Smooth muscle cell (in vitro differentiated cells): ENCODE results near the gene DYRK1A. TPM values are rescaled to one million over a fixed set of nuclear protein-coding genes. Genes with fewer than 3 reads are reported as not detected.

ENCODE experiments used
- DNase-seq: peaks from one replicate; lab custom pipeline; 2025; ENCODE audit not compliant: unreplicated experiment; lab: John Stamatoyannopoulos, UW
- H2AFZ ChIP-seq: fragments of 200-600 bp; sonication (generic); 2 replicates; pipeline ENCODE4 v1.6.0; 2016; ENCODE audit warnings: antibody characterized with exemption, low read depth, mild to moderate bottlenecking
- H3F3A ChIP-seq: fragments of 200-600 bp; sonication (generic); 2 replicates; pipeline ENCODE4 v1.6.0; 2017; ENCODE audit warnings: antibody characterized with exemption, low read depth
- H3K27ac ChIP-seq: fragments of 200-600 bp; sonication (generic); 2 replicates; pipeline ENCODE4 v1.5.1; 2016; ENCODE audit warnings: low read depth, mild to moderate bottlenecking
- H3K27me3 ChIP-seq: fragments of 200-600 bp; sonication (generic); 2 replicates; pipeline ENCODE4 v1.6.1; 2016; ENCODE audit warnings: low read depth, mild to moderate bottlenecking
- H3K36me3 ChIP-seq: fragments of 200-600 bp; sonication (generic); 2 replicates; pipeline ENCODE4 v1.5.1; 2016; ENCODE audit warnings: low read depth
- H3K4me1 ChIP-seq: fragments of 200-600 bp; sonication (generic); 2 replicates; pipeline ENCODE4 v1.5.1; 2016; ENCODE audit warnings: low read depth
- H3K4me2 ChIP-seq: fragments of 200-600 bp; sonication (generic); 2 replicates; pipeline ENCODE4 v1.6.0; 2016; ENCODE audit warnings: mild to moderate bottlenecking
- H3K4me3 ChIP-seq: fragments of 200-600 bp; sonication (generic); 2 replicates; pipeline ENCODE4 v1.5.1; 2016; ENCODE audit warnings: mild to moderate bottlenecking
- H3K79me2 ChIP-seq: fragments of 200-600 bp; sonication (generic); 2 replicates; pipeline ENCODE4 v1.6.0; 2016; ENCODE audit warnings: low read depth, mild to moderate bottlenecking
- H3K9ac ChIP-seq: fragments of 200-600 bp; sonication (generic); 2 replicates; pipeline ENCODE4 v1.6.0; 2016; ENCODE audit warnings: low read depth
- H3K9me3 ChIP-seq: fragments of 200-600 bp; sonication (generic); replicated peaks from 2 replicates; pipeline ENCODE4 v1.5.1; 2016; ENCODE audit warnings: low read depth
- H4K20me1 ChIP-seq: fragments of 200-600 bp; sonication (generic); 2 replicates; pipeline ENCODE4 v1.6.0; 2016; ENCODE audit warnings: low read depth
- CTCF ChIP-seq: fragments of 200-600 bp; sonication (generic); IDR thresholded peaks from 2 replicates; pipeline ENCODE4 v1.5.1; 2017; ENCODE audit warnings: borderline replicate concordance, mild to moderate bottlenecking, antibody characterized with exemption; ENCODE audit not compliant: insufficient read depth, poor library complexity, severe bottlenecking
- WGBS: methylation state at CpG from one replicate; pipeline ENCODE4 v1.1.7; 2016; ENCODE audit warnings: low lambda C conversion rate; 5-methylcytosine and 5-hydroxymethylcytosine counted together
- polyA plus RNA-seq: library from polyadenylated mRNA; unstranded; fragments of >200 nt; fragmentation: Nextera tagmentation; extraction: Ambion mirVana; gene quantifications from 2 replicates; pipeline ENCODE4 v1.2.1, GENCODE V29; 2016
- total RNA-seq: library from RNA; depleted of rRNA; stranded (reverse); fragments of >200 nt; gene quantifications from 2 replicates; pipeline ENCODE4 v1.2.3, GENCODE V29; 2014

The DYRK1A gene
- total and polyA plus RNA-seq, 2 experiments from 2014 or later: 2.4 to 61.7 TPM

GRCh38 chr21:37423103-37423502 is 56.5 kb downstream of the DYRK1A start:
- peaks cover 6% of the 10 kb centered on the region for H3K36me3 ChIP-seq
- H4K20me1 ChIP-seq: peaks cover 84% of the 10 kb centered on the region
- WGBS: 50% methylated on average over 2 of the region's 2 CpGs

GRCh38 chr21:37424396-37424795 is 57.8 kb downstream of the DYRK1A start:
- WGBS: 85% methylated on average over 1 of the region's 1 CpG
- H4K20me1 ChIP-seq: peaks cover 82% of the 10 kb centered on the region
- no peak for TF ChIP-seq CTCF

More at GRCh38 chr21:37423103-37423502, 56.5 kb downstream of the DYRK1A start:
- no peak overlapping the region for H3K9ac ChIP-seq
- no peaks in the 10 kb centered on the region for H3K4me1 ChIP-seq
- H3K79me2 ChIP-seq: peaks cover 97% of the 10 kb centered on the region
- no peak overlapping the region for H3K27ac ChIP-seq
- H3K9me3 ChIP-seq: no peaks in the 10 kb centered on the region
- DNase-seq: no peak
- no peak overlapping the region for H2AFZ ChIP-seq
- no peak for TF ChIP-seq CTCF
- H3K27me3 ChIP-seq: no peaks in the 10 kb centered on the region
- H3K4me2 ChIP-seq: no peak overlapping the region
- no peak overlapping the region for H3K4me3 ChIP-seq
- H3F3A ChIP-seq: no peaks in the 10 kb centered on the region

GRCh38 chr21:37425001-37425400 is 58.4 kb downstream of the DYRK1A start:
- H3K4me1 ChIP-seq: no peaks in the 10 kb centered on the region
- no peak overlapping the region for H3K4me2 ChIP-seq
- H3K27ac ChIP-seq: peak overlapping the region; percentile 10
- no peak overlapping the region for H2AFZ ChIP-seq
- H3K9me3 ChIP-seq: no peaks in the 10 kb centered on the region
- no peaks in the 10 kb centered on the region for H3K27me3 ChIP-seq
- WGBS: 74% methylated on average over 3 of the region's 3 CpGs
- H3K9ac ChIP-seq: no peak overlapping the region
- H3K79me2 ChIP-seq: peaks cover 95% of the 10 kb centered on the region
- no peak for DNase-seq
- peaks cover 6% of the 10 kb centered on the region for H3K36me3 ChIP-seq
- peaks cover 82% of the 10 kb centered on the region for H4K20me1 ChIP-seq
- no peaks in the 10 kb centered on the region for H3F3A ChIP-seq
- no peak overlapping the region for H3K4me3 ChIP-seq
- no peak for TF ChIP-seq CTCF

More at GRCh38 chr21:37424396-37424795, 57.8 kb downstream of the DYRK1A start:
- Histone ChIP-seq H3K36me3 (peaks cover 6% of the 10 kb centered on the region), H2AFZ (no peak overlapping the region), H3K27me3 (no peaks in the 10 kb centered on the region), H3K4me1 (no peaks in the 10 kb centered on the region), H3K79me2 (peaks cover 95% of the 10 kb centered on the region), H3K9me3 (no peaks in the 10 kb centered on the region), H3K4me3 (no peak overlapping the region), H3F3A (no peaks in the 10 kb centered on the region), H3K4me2 (no peak overlapping the region), H3K9ac (no peak overlapping the region), H3K27ac (peak overlapping the region; percentile 10)
- DNase-seq: no peak

GRCh38 chr21:37425684-37426083 is 59.1 kb downstream of the DYRK1A start:
- WGBS: 98% methylated on average over 2 of the region's 2 CpGs
- no peak overlapping the region for H3K27ac ChIP-seq
- H3K79me2 ChIP-seq: peaks cover 95% of the 10 kb centered on the region
- no peak for DNase-seq
- H3K4me2 ChIP-seq: no peak overlapping the region
- no peaks in the 10 kb centered on the region for H3K4me1 ChIP-seq
- no peak overlapping the region for H3K9ac ChIP-seq
- H3K36me3 ChIP-seq: peaks cover 6% of the 10 kb centered on the region
- no peaks in the 10 kb centered on the region for H3K9me3 ChIP-seq
- peaks cover 82% of the 10 kb centered on the region for H4K20me1 ChIP-seq
- no peak overlapping the region for H2AFZ ChIP-seq
- TF ChIP-seq CTCF: no peak
- H3K27me3 ChIP-seq: no peaks in the 10 kb centered on the region
- H3F3A ChIP-seq: no peaks in the 10 kb centered on the region
- no peak overlapping the region for H3K4me3 ChIP-seq
